ENCODE results near the gene ABCA7.
A peak's percentile ranks its signal among the peaks of the same experiment; 100 is the strongest.

ABCA7 gene, protein sequence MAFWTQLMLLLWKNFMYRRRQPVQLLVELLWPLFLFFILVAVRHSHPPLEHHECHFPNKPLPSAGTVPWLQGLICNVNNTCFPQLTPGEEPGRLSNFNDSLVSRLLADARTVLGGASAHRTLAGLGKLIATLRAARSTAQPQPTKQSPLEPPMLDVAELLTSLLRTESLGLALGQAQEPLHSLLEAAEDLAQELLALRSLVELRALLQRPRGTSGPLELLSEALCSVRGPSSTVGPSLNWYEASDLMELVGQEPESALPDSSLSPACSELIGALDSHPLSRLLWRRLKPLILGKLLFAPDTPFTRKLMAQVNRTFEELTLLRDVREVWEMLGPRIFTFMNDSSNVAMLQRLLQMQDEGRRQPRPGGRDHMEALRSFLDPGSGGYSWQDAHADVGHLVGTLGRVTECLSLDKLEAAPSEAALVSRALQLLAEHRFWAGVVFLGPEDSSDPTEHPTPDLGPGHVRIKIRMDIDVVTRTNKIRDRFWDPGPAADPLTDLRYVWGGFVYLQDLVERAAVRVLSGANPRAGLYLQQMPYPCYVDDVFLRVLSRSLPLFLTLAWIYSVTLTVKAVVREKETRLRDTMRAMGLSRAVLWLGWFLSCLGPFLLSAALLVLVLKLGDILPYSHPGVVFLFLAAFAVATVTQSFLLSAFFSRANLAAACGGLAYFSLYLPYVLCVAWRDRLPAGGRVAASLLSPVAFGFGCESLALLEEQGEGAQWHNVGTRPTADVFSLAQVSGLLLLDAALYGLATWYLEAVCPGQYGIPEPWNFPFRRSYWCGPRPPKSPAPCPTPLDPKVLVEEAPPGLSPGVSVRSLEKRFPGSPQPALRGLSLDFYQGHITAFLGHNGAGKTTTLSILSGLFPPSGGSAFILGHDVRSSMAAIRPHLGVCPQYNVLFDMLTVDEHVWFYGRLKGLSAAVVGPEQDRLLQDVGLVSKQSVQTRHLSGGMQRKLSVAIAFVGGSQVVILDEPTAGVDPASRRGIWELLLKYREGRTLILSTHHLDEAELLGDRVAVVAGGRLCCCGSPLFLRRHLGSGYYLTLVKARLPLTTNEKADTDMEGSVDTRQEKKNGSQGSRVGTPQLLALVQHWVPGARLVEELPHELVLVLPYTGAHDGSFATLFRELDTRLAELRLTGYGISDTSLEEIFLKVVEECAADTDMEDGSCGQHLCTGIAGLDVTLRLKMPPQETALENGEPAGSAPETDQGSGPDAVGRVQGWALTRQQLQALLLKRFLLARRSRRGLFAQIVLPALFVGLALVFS (N-terminal part only)

DNA sequence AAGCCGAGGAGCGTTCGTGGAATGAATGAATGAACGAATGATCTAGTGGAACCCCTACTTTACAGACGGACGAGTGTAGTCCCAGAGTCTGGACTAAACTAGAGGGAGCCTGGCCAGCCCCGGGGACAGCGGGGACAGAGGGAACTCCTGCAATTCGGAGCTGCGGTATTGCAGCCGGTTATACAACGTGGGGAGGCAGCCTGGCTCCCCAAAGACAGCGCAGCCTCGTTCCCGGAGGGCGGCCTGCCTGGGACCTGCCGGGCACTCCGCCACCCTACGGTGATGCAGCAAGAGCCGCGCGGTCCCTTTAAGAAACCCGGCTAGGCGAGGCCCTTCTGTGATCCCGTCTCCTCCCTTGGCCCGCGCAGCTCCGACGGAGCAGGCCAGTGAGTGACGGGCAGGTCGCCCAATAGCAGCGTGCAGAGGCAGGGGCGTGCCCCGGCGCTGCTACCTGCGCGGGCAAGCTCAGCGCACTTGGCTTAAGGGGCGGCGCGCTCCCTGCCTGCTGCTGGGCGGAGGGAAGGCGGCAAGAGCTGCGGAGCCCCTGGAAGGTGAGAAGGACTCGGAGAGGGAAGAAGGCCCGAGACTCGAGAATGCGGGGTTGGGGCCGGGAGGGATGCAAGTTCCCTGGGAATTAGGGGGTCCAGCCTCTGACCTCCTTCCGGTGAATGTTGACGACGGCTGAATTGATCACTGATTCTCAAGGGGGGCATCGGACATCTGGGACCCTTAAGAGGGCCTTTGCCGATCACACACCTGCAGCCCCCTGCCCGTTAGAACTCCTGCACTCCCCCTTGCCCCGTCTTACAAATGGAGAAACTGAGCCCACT lies at the start of gene ABCA7:
TSS of gene ABCA7 (plus strand) at position 462 of the 830 bp plus-strand sequence. CDS start 1,255 bp downstream, outside the sequence.
- DNase-seq: peak; percentile 99

DNA sequence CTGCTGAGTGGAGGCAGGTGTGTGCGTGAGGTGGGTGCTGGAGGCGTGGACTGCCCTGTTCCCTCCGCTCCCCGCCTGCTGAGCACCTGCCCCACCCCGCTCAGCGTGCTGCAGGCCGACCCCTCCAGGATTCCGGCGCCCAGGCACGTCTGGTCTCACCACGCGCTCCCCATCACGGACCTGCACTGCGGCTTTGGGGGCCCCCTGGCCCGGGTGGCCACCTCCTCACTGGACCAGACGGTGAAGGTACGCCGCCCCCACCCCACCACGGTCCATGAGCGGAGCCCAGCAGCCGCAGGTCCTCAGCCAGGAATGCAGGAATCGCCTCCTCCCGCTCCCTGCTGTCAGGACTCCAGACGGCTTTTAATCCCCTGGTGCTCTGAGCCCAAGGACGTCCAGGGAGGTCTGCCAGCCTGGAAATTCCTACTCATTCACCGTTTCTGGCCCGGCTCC lies 49.8 kb upstream of the ABCA7 start:
- no peak for DNase-seq

DNA sequence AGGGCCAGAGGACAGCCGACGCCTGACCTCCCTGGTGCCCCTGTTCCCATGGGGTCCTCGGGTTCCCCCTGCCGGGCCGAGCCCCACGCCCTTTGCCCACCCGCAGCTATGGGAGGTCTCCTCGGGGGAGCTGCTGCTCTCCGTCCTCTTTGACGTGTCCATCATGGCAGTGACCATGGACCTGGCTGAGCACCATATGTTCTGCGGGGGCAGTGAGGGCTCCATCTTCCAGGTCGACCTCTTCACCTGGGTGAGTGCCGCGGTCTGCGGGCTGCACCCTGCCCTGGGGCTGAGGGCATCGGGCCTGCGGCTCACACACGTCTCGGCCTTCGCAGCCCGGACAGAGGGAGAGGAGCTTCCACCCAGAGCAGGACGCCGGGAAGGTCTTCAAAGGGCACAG lies 49.2 kb upstream of the ABCA7 start:
- no peak for DNase-seq

DNA sequence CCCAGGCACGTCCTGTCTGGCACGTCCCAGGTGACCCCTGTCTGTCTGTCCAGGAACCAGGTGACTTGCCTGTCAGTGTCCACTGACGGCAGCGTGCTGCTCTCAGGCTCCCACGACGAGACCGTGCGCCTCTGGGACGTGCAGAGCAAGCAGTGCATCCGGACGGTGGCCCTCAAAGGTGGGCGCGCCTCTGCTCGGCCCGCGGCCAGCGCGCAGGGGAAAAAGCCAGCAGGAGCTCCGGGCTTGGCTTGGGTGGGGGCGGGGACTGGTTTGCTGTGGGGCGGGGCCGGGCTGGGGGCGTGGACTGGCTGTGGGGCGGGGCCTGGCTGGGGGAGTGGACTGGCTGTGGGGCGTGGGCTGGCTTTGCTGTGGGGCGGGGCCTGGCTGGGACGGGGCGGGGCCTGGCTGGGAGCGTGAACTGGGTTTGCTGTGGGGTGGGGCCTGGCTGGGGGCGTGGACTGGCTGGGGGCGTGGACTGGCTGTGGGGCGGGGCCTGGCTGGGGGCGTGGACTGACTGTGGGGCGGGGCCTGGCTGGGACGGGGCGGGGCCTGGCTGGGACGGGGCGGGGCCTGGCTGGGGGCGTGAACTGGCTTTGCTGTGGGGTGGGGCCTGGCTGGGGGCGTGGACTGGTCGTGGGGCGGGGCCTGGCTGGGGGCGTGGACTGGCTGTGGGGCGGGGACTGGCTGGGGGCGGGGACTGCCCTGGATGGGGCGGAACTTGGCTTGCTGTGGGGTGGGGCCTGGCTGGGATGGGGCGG lies 48.6 kb upstream of the ABCA7 start:
- peak; percentile 19 for DNase-seq

DNA sequence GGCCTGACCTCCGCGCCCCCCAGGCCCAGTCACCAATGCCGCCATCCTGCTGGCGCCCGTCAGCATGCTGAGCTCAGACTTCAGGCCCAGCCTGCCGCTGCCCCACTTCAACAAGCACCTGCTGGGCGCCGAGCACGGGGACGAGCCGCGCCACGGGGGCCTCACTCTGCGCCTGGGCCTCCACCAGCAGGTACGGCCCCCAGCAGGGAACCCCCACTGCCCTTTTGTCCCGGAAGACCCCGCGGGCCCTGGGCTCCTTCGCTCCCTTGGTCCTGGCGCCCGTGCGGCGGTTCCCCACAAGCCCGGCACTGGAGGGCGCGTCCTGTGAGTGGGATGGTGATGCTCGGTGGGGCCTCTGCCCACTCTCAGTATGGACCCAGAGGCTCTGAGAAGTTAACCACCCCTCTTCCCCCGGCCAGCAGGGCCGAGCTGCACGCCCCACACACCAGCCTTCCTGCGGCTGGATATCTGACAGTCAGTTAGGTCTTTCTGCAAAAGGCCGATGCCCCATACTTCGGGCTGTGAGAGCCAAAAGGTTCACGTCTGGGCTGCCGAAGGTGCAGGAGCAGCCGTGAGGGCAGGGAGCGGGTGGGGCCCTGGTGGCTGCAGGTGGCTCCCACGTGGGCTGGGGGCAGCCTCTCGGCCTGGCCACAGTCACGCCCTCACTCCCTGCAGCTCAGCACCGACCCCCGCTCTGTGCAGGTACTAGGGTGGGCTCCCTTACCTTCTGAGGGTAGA lies 47.8 kb upstream of the ABCA7 start:
- no peak for DNase-seq

DNA sequence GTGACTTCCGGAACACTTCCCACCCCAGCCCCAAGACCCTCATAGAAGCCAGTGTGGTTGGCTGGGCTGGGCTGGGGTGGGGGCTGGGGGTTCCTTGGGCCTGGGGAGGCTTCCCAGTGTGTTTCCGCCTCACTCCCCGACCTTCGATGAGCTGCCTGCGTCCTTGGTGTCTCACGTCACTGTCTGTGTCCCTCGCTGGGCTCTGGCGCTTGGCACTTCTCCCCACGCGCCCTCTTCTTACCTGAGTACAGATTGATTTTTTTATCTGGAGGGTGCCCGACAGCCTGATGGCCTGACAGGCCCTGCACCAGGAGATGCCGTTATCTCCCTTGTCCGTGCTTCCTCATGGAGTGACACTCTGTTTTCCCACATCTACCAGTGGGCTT lies 47.2 kb upstream of the ABCA7 start:
- no peak for DNase-seq

DNA sequence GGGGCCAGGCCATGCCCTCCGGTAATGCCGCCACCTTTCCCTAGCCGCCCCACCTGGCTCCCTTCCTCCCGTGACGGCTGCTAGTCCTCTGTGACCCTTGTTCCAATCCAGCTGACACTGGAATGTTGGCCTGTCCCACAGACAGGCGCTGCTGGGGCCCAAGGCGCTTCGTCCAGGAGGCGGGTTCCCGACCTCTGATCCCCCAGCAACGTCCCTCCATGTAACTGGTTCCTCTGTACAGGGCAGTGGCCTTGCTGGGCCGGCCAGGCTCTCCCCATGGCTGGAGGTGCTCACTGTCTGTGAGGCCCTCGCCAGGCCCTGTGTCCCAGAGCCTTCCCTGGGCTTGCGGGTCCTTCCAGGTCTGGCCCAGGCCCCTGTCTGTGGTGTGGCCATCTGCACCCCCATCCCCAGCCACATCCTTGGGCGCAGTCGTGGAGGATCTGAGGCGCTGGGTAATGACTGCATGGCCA lies 46.5 kb upstream of the ABCA7 start:
- no peak for DNase-seq

DNA sequence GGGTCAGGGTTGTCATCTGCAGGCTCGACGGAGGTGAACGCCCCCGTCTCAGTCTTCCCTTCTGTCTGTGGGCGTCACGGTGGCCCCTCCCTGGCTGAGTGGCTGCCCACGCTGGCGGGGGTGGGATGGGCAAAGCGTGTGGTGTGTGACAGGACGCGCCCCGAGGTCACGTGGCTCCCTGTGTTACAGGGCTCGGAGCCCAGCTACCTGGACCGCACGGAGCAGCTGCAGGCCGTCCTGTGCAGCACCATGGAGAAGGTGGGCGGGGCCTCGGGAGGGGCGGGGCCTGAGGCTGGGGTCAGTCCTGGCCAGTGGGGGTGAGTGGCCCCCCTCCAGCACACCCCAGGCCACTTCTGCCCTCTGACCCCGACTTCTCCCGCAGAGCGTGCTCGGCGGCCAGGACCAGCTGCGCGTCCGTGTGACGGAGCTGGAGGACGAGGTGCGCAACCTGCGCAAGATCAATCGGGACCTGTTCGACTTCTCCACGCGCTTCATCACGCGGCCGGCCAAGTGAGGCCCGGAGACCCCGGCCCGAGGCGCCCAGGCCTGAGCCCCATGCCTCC lies 46.0 kb upstream of the ABCA7 start:
- no peak for DNase-seq

DNA sequence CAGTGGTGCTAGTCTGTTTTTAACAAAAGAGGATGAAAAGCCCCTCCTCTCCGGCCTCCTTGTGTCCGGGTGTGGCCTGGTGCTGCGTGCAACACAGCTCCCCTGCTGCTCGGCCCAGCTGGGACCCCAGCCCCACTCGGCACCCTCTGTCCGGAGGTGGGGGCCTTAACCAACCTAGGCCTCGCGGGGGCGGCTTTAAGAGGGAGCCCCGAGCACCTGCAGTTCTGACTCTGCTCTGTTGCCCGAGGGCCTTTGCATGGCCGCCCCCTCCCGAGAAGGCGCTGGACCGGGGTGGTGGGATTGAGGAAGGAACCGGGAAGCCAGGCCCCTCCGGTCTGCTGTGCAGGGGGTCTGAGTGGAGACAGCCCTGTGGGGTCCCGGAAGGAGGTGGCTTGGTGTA lies 45.4 kb upstream of the ABCA7 start:
- no peak for DNase-seq

DNA sequence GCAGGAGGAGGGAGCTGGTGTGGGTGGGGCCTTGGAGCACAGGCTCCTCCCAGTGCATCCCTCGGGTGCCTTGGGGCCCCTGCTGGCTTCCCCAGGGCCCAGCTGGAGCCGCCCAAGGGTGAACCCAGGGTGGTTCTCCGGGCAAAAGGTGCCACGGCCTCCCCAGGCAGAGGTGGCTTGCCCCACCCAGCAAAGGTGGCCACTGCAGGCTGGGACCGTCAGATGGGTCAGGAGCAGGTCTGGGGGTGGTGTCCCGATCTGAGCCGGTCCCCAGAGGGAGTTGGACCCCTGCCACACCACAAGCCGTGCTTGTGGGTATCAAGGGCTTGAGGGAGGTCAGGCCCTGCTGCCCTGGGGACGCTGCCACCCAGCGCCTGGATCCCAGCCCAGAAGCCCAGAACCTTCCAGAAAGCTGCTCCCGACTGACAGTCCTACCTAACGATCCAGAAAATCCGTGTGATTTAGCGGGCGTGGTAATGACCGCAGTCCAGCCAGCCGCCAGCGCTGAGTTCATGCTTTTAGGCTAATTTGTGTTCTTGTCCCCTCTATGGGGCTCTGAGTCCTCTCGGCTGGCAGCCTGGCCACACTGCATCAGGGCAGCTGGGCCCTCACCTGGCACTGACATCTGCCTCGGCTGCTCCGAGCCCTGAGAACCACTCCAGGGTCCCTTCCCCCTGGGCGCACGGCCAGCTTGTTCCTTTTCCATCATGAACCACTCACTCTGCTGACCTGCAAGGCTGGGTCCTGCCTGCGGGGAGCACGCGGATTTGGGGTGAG lies 44.7 kb upstream of the ABCA7 start:
- no peak for DNase-seq

DNA sequence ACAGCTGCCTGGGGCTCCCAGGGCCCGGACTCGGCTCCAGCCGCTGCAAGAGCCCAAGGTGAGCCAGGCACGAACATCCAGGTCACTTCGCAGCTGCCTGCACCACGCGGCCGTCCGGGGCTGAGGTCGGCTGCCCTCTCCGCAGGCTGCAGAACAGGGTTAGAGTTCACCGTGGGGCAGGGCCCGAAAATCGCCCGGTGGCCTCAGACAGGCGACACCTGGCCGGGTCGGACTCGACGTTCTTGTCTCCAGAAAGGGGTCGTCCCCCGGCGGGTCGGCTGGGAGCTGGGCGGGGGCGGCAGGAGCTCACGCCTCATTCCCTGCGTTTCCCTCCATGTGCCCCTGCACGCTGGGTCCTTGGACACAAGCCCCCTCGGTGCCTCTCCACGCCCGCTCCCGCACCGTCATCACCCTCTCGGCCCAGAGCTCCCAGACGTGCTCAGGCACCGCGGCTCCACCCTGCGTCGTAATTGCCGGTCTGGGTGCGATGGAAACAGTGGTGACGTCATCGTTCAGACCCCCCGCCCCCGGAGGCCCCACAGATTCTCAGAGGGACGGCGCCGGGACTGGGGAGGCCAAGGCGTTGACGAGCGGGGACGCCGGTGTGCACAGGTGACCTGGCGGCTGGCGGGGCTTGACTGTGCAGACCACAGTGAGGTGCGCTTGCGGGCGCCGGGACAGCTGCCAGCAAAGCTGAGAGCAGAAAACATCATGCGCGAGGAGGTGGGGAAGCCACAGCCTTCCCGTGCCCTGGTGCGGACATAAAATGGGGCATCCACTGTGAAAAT lies 43.7 kb upstream of the ABCA7 start:
- peak; percentile 46 for DNase-seq

DNA sequence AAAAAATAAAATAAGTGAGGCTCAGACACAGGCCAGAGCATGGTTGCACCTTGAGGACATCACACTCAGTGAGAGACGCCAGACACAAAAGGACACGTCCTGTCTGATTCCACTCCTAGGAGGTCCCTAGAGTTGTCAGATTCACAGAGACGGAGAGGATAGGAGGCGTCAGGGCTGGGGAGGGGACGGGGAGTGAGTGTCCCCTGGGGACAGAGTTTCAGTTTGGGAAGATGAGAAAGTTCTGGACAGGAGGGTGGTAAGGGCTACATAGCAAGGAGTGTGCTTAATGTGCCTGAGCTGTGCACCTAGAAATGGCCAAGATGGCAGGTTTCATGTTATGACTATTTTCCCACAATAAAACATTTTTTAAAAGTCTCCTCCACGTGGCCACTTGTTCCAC lies 41.8 kb upstream of the ABCA7 start:
- no peak for DNase-seq

DNA sequence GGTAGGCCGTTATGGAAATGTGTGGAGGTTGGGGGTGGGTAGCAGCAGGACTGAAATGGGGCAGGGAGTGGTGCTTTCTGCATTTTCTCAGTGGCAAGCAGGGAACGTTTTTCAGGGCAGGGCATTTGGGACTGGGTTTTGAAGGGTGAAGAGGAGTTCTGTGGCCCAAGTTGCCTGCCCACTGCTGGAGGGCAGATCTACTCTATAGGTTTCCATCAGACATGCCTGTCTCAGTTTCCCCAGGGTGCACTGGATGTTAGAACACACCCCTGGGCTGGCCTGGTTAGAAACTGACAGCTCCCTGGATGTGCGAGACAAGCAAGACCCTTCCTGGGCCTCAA lies 40.6 kb upstream of the ABCA7 start:
- DNase-seq: no peak

DNA sequence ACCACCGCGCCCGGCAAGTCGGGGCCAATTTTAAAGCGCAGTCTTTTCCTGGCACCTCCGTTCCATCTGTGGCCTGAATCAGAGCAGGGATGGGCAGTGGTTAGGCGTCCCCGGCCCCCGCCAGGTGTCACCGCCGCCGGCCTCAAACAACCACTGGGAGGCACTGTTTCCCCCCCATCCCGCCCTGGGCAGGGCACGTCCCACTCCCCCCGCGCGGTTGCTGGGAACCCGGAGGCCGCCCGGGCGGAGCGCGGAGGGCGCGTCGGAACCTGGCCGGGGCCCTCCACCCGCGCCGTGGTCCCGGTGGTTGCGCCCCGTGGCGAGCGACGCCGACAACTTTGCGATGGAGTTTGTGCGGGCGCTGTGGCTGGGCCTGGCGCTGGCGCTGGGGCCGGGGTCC lies 39.8 kb upstream of the ABCA7 start, which contains the start of gene GRIN3B:
TSS of gene GRIN3B (plus strand) at position 325 of the 400 bp plus-strand sequence. CDS start at position 344, 19 bp downstream.
- peak; percentile 52 for DNase-seq

DNA sequence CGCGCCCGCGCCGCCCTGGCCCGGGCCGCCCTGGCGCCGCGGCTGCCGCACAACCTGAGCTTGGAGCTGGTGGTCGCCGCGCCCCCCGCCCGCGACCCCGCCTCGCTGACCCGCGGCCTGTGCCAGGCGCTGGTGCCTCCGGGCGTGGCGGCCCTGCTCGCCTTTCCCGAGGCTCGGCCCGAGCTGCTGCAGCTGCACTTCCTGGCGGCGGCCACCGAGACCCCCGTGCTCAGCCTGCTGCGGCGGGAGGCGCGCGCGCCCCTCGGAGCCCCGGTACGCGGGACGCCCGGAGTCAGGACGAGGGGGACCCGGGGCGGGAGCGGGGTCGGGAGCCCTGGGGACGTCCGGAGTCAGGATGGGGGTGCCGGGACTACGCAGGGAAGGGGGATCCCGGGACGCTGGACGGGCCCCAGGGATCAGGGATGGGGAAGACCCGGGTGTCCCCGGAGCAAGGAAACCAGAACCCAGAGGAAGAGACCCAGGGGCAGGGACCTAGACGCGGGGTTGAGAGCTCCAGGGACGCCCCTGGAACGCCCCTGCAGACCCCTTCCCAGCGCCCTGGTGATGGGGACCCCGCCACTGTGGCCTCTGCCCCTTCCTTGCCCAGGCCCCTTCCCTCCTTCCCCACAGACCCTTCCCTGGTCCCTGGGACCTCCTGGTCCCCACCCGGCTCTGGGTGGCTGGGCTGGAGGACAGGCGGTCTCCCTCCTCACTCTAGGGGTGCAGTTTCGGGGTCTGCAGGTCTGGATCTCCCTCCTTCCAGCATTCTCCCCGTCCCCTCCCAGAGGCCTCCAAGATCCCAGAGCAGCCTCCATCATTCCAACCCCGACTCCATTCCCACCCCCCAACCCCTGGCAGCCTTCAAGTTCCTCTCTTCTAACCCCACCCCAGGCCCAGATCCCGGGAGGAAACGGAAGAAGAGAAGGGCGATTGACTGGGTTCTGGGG lies 39.0 kb upstream of the ABCA7 start:
- no peak for DNase-seq

DNA sequence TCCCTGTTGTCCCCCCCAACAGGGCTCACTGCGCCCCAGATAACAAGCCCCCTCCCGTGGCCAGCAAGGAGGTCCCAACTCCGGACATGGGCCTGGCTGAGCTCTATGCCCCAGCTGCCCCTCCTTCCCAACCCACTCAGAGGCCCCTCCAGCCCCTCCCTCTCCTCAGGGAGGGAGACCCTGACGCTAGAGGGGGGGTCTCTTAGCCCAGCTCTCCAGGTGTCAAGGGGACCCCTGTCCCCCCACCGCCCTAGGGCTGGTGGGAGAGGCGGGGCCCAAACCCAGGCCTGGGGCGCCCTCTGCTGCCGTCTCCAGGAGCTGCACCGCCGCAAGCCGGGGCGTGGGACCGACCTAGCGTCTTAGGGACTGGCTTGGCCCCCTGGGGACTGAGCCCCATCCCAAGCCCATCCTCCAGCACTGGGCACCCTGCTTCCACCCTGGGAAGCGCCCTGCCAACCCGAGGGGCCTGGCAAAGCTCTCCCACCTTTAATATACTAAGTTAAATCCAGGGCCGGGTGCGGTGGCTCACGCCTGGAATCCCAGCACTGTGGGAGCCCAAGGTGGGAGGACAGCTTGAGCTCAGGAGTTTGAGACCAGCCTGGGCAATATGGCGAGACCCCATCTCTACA lies 38.3 kb upstream of the ABCA7 start:
- peak; percentile 61 for DNase-seq

DNA sequence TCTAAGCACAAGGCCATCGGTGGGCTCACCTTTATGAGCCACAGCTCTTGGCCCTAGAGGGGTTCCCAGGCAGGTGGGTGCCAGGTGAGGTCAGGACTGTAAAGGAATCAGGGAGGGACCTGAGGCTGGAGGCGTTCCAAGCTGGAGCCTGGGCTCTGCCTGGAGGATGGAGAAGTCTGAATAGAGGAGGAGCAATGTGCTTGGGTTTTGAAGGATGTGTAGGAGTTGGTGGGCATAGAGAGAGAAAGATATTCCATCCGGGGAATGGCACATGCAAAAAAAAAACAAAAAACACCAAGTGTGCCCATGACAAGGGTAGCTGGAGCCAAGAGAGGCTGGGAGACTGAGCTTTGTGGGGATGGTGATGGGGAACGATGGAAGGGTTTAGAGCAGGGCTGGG lies 37.3 kb upstream of the ABCA7 start:
- no peak for DNase-seq
